Spleen (tissue), 7 donors: ENCODE results near the gene NEK9.

Experiments
- CTCF ChIP-seq, 11 experiments: fragments of 200-600 bp in 7 of 11; fragments of 450-650 bp in 4 of 11; sonication (generic) in 4 of 11; IDR thresholded peaks in 8 of 11; conservative IDR thresholded peaks in 3 of 11; 1 replicate in 7 of 11; 2 replicates in 4 of 11; pipeline versions ENCODE4 v1.4.0 to v1.8.0; 2016 to 2021; ENCODE audit warnings: antibody characterized with exemption in 11 of 11, inconsistent platforms in 4 of 11, mild to moderate bottlenecking in 1 of 11
- POLR2AphosphoS5 ChIP-seq, 3 donors: sonication (generic); formaldehyde crosslinking; IDR thresholded peaks; one replicate each; pipeline ENCODE4 v1.5.1; 2017; ENCODE audit warnings: antibody characterized with exemption in 3 of 3
- donor health status: DM: no; HTN: no; CAD: no; lungs with moderate emphysema.
- donor health status: DM: no; HTN: no; CAD: no.
- donor health status: DM: no; HTN: no; CAD: no.

GRCh38 chr14:75150150-75150549, 23.3 kb upstream of the NEK9 start:
- TF ChIP-seq CTCF (IDR thresholded peaks at IDR 0.05 in 8 of 11, conservative IDR thresholded peaks at IDR 0.05 in 3 of 11) (no peak), POLR2AphosphoS5 (IDR thresholded peaks at IDR 0.05) (no peak)
